ENCODE results near the gene METTL25. TPM values are rescaled to one million over a fixed set of nuclear protein-coding genes. Genes with fewer than 3 reads are reported as not detected.

METTL25 gene
- total and polyA plus RNA-seq, 10 of the 15 experiments (the other 5 are each of a cell fraction or from before 2014, with no cell fraction given), result 5.6 to 11.3 (median 8.0) TPM

GRCh38 chr12:82325540-82326336 is 32.6 kb upstream of the METTL25 start:
- ChIA-PET SMC1A (ENCODE audit: uncharacterized antibody, unreplicated experiment) (interaction anchor here (1.0 to 2.2 kb wide), 3 partner anchors 32 to 691 kb away, joined by 3 to 9 read pairs (median 3); no protein-coding TSS in a partner anchor), POLR2A (no interaction called here), RAD21 (ENCODE audit: unreplicated experiment) (interaction anchor here (1.0 to 3.1 kb wide), 2 partner anchors 531 to 682 kb away, joined by 3 to 12 read pairs; no protein-coding TSS in a partner anchor), CTCF (interaction anchor here (0.6 to 1.5 kb wide), 5 partner anchors 333 to 716 kb away, joined by 3 to 6 read pairs (median 4); no protein-coding TSS in a partner anchor)
- intact Hi-C loops (cut with micrococcal nuclease; ENCODE audit: unreplicated experiment) (no loop called here), in situ Hi-C loops (cut with MboI) (loop anchor here (10.0 kb wide), 1 partner anchor 671 kb away; no protein-coding TSS in a partner anchor)
- H3K4me1 ChIP-seq (ENCODE audit: control insufficient read depth, insufficient read depth, low read length), result no peaks in the 10 kb centered on the region
- no peaks in the 10 kb centered on the region for H3K27me3 ChIP-seq (replicated peaks in 1 of 2; ENCODE audit: control insufficient read depth in 2 of 2, insufficient read depth in 2 of 2, low read length in 1 of 2)
- no peak overlapping the region for H3K4me2 ChIP-seq (ENCODE audit: control insufficient read depth, insufficient read depth)
- no peak overlapping the region for H3K9ac ChIP-seq (ENCODE audit: control insufficient read depth, insufficient read depth, low read length)
- H3K36me3 ChIP-seq (ENCODE audit: control insufficient read depth in 2 of 2, insufficient read depth in 2 of 2, low read length in 1 of 2), result no peaks in the 10 kb centered on the region
- no peaks in the 10 kb centered on the region for H4K20me1 ChIP-seq (ENCODE audit: control insufficient read depth, insufficient read depth)
- ATAC-seq, result no peak
- no peak overlapping the region for H3K27ac ChIP-seq (ENCODE audit: control insufficient read depth, insufficient read depth)
- H2AFZ ChIP-seq (ENCODE audit: control insufficient read depth, low read depth, low read length), result no peak overlapping the region
- BruUV-seq (replicated peaks), result no TSS peak
- no peak for FAIRE-seq
- no peak overlapping the region for H3K4me3 ChIP-seq
- no peaks in the 10 kb centered on the region for H3K79me2 ChIP-seq (ENCODE audit: control insufficient read depth, insufficient read depth, low read length)
- no peaks in the 10 kb centered on the region for H3K9me3 ChIP-seq (replicated peaks; ENCODE audit: control insufficient read depth, insufficient read depth, low read length)
- 9% methylated on average over 4 of the region's 4 CpGs for WGBS (ENCODE audit: insufficient coverage, insufficient replicate concordance, low lambda C conversion rate, missing lambda C conversion rate)
- DNase-seq (ENCODE audit: low read depth, low spot score), result no peak
- TF ChIP-seq E4F1 (IDR thresholded peaks at IDR 0.05; ENCODE audit: borderline replicate concordance, partially characterized antibody), result no peak
- TF ChIP-seq REST (IDR thresholded peaks at IDR 0.05; ENCODE audit: low read depth, low read length), result no peak
- TF ChIP-seq POLR2AphosphoS2 (IDR thresholded peaks at IDR 0.05; ENCODE audit: low read depth, low read length), result no peak
- no peak for TF ChIP-seq SIX5 (IDR thresholded peaks at IDR 0.05; ENCODE audit: low read depth, low read length, severe bottlenecking)
- no peak for TF ChIP-seq BCL11A (IDR thresholded peaks at IDR 0.05; ENCODE audit: low read depth, low read length)
- TF ChIP-seq POLR2AphosphoS5 (IDR thresholded peaks at IDR 0.05; ENCODE audit: low read length), result no peak
- no peak for TF ChIP-seq KDM1A (IDR thresholded peaks at IDR 0.05; ENCODE audit: borderline replicate concordance)
- no peak for TF ChIP-seq TAF1 (IDR thresholded peaks at IDR 0.05; ENCODE audit: borderline replicate concordance, low read depth, low read length)
- no peak for TF ChIP-seq GABPA (IDR thresholded peaks at IDR 0.05; ENCODE audit: low read depth)
- TF ChIP-seq PBX3 (IDR thresholded peaks at IDR 0.05; ENCODE audit: insufficient replicate concordance, low read depth, low read length), result no peak
- TF ChIP-seq ZZZ3 (IDR thresholded peaks at IDR 0.05; ENCODE audit: control insufficient read depth, insufficient read length, low read depth), result no peak
- TF ChIP-seq JUNB (IDR thresholded peaks at IDR 0.05), result no peak
- no peak for TF ChIP-seq ETV6 (conservative IDR thresholded peaks at IDR 0.05 in 1 of 2, IDR thresholded peaks at IDR 0.05 in 1 of 2; ENCODE audit: borderline replicate concordance in 1 of 2, low read depth in 1 of 2)
- TF ChIP-seq RUNX3 (IDR thresholded peaks at IDR 0.05; ENCODE audit: low read length), result no peak
- no peak for TF ChIP-seq ASH2L (IDR thresholded peaks at IDR 0.05; ENCODE audit: borderline replicate concordance, low read depth)
- TF ChIP-seq CHD2 (IDR thresholded peaks at IDR 0.05; ENCODE audit: borderline replicate concordance, low read depth, low read length), result no peak

Data from GM12878 (cell line).